Esophagus squamous epithelium (tissue), 5 donors: Measurements from ENCODE around the gene FAM135A. TPM values are rescaled to one million over a fixed set of nuclear protein-coding genes. Genes with fewer than 3 reads are reported as not detected.

ENCODE experiments used
- DNase-seq: peaks from one replicate; lab custom pipeline; 2025; lab: John Stamatoyannopoulos, UW
- H3K27ac ChIP-seq, 4 donors: fragments of 200-600 bp; sonication (generic); one replicate each; pipeline ENCODE4 v1.5.1; 2016 to 2019; ENCODE audit warnings: mild to moderate bottlenecking in 1 of 4
- H3K27me3 ChIP-seq, 4 donors: fragments of 200-600 bp; sonication (generic); 1 replicate in 3 of 4; 2 replicates in 1 of 4; pipeline versions ENCODE4 v1.5.1 to v1.6.0; 2017 to 2021; ENCODE audit warnings: antibody characterized with exemption in 1 of 4
- H3K36me3 ChIP-seq, 3 donors: fragments of 200-600 bp; sonication (generic); one replicate each; pipeline ENCODE4 v1.5.1; 2016 to 2019
- H3K4me1 ChIP-seq, 3 donors: fragments of 200-600 bp; sonication (generic); one replicate each; pipeline ENCODE4 v1.5.1; 2017 to 2019
- H3K4me3 ChIP-seq, 4 donors: fragments of 200-600 bp; sonication (generic); 1 replicate in 3 of 4; 2 replicates in 1 of 4; pipeline ENCODE4 v1.5.1; 2016 to 2019; ENCODE audit warnings: mild to moderate bottlenecking in 2 of 4, moderate library complexity in 1 of 4
- H3K9me3 ChIP-seq, 3 donors: fragments of 200-600 bp; sonication (generic); one replicate each; pipeline ENCODE4 v1.5.1; 2016 to 2019
- CTCF ChIP-seq, 6 experiments: fragments of 450-650 bp in 4 of 6; fragments of 200-600 bp in 2 of 6; sonication (generic) in 2 of 6; IDR thresholded peaks; one replicate each; pipeline ENCODE4 v1.5.1; 2016 to 2019; ENCODE audit warnings: antibody characterized with exemption in 6 of 6, mild to moderate bottlenecking in 4 of 6, moderate library complexity in 4 of 6
- POLR2A ChIP-seq, 4 donors: fragments of 450-650 bp; IDR thresholded peaks; one replicate each; pipeline ENCODE4 v1.6.1; 2017; ENCODE audit warnings: antibody characterized with exemption in 4 of 4, mild to moderate bottlenecking in 4 of 4, moderate library complexity in 3 of 4
- WGBS, 2 donors: methylation state at CpG; one replicate each; pipeline ENCODE4 v1.1.5; 2018; 5-methylcytosine and 5-hydroxymethylcytosine counted together
- intact Hi-C: fragments of 100-400 bp; cut with DNase I; formaldehyde crosslinking; loops from one replicate; pipeline ENCODE4 v1.15.0; 2022
- total RNA-seq, 4 donors: library from RNA; depleted of rRNA; stranded (reverse); fragments of >200 nt; gene quantifications; one replicate each; pipeline ENCODE4 v1.1.0, GENCODE V29; 2016
- donor health status: DM: yes; HTN: yes; CAD: no.

Gene FAM135A
- total RNA-seq, 4 donors from 2014 or later = 81.4 to 142 (median 120) TPM

GRCh38 chr6:70524721-70525286, 111.5 kb downstream of the FAM135A start:
- peaks cover 0 to 73% (median 0%) of the 10 kb centered on the region in 3 donors for H3K36me3 ChIP-seq
- no peaks in the 10 kb centered on the region for H3K4me1 ChIP-seq
- no peaks in the 10 kb centered on the region for H3K9me3 ChIP-seq
- no peak for TF ChIP-seq CTCF (IDR thresholded peaks at IDR 0.05)
- TF ChIP-seq POLR2A (IDR thresholded peaks at IDR 0.05) = no peak
- intact Hi-C loops = no loop called here
- H3K27ac ChIP-seq = no peak overlapping the region
- 85 to 92% methylated on average over 4 of the region's 4 CpGs for WGBS, 2 donors
- no peaks in the 10 kb centered on the region for H3K27me3 ChIP-seq
- no peak overlapping the region for H3K4me3 ChIP-seq
- no peak for DNase-seq

- intact Hi-C loops = no loop called here
- 78% methylated on average over 5 of the region's 5 CpGs for WGBS, 2 donors
- DNase-seq = no peak
- Histone ChIP-seq H3K4me1 (no peaks in the 10 kb centered on the region), H3K27me3 (no peaks in the 10 kb centered on the region), H3K9me3 (no peaks in the 10 kb centered on the region), H3K36me3 (peaks cover 0 to 95% (median 5%) of the 10 kb centered on the region in 3 donors), H3K27ac (no peak overlapping the region), H3K4me3 (no peak overlapping the region)
- TF ChIP-seq POLR2A (IDR thresholded peaks at IDR 0.05) (no peak), CTCF (IDR thresholded peaks at IDR 0.05) (no peak)
Measured at GRCh38 chr6:70527071-70527737, 113.9 kb downstream of the FAM135A start.

DNA sequence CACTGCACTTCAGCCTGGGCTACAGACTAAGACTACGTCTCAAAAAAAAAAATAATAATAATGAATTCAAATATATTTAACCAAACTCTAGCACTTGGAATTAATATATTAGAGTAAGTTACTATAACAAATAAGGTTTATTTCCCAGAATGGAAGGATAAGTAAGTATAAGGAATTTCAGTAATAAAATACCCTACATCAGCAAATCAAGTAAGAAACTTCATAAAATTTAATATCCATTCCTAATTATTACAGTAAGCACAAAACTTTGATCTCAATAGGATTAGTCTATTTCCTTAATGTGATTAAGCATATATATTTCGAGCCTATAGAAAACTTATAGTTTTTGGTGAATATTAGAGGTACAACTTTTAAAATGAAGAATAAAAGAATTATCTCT, 116.7 kb downstream of the FAM135A start:
- WGBS, 2 donors = 92 to 95% methylated on average over 2 of the region's 2 CpGs
- H3K36me3 ChIP-seq = peaks cover 0 to 98% (median 6%) of the 10 kb centered on the region in 3 donors
- intact Hi-C loops = no loop called here

DNA sequence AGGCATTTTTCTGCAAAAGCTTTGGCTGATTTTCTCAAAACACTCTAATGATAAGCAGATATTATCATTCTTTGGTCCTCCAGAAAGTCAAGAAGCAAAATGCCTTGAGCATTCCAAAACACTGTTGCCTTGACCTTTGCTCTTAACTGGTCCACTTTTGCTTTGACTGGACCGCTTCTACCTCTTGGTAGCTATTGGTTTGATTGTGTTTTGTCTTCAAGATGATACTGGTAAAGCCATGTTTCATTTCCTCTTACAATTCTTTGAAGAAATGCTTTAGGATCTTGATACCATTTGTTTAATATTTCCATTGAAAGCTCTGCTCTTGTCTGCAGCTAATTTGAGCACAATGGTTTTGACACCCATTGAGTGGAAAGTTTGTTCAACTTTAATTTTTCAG, 117.8 kb downstream of the FAM135A start:
- intact Hi-C loops = no loop called here
- 89 to 95% methylated on average over 1 of the region's 1 CpG for WGBS, 2 donors
- no peak overlapping the region for H3K4me3 ChIP-seq

More for the DNA sequence above, 116.7 kb downstream of the FAM135A start:
- no peak overlapping the region for H3K4me3 ChIP-seq
- no peaks in the 10 kb centered on the region for H3K27me3 ChIP-seq
- H3K27ac ChIP-seq = no peak overlapping the region
- no peak for TF ChIP-seq CTCF (IDR thresholded peaks at IDR 0.05)
- no peak for DNase-seq
- H3K4me1 ChIP-seq = no peaks in the 10 kb centered on the region
- no peaks in the 10 kb centered on the region for H3K9me3 ChIP-seq

More for the DNA sequence above, 117.8 kb downstream of the FAM135A start:
- no peaks in the 10 kb centered on the region for H3K9me3 ChIP-seq
- no peaks in the 10 kb centered on the region for H3K4me1 ChIP-seq
- DNase-seq = no peak
- no peaks in the 10 kb centered on the region for H3K27me3 ChIP-seq
- H3K27ac ChIP-seq = no peak overlapping the region
- H3K36me3 ChIP-seq = peaks cover 0 to 96% (median 10%) of the 10 kb centered on the region in 3 donors
- TF ChIP-seq POLR2A (IDR thresholded peaks at IDR 0.05) (no peak), CTCF (IDR thresholded peaks at IDR 0.05) (no peak)
